Coronary artery (tissue), 2 donors: Measurements from ENCODE around the gene KRTAP9-2.
"Not testable (repeated sequence)": the region's sequence is repeated elsewhere in the genome, so short reads cannot be mapped to it uniquely, and the experiment has no call there.

ENCODE experiments used
- DNase-seq: peaks from one replicate; pipeline ENCODE4 v3.0.0-alpha.2; 2017; ENCODE audit warnings: low spot score
- H3K27ac ChIP-seq, 2 donors: fragments of 200-600 bp; sonication (generic); one replicate each; pipeline ENCODE4 v1.5.1; 2016 to 2019
- H3K4me3 ChIP-seq: fragments of 200-600 bp; sonication (generic); 2 replicates; pipeline ENCODE4 v1.5.1; 2016; ENCODE audit warnings: mild to moderate bottlenecking, moderate library complexity
- TF ChIP-seq, protein P1 (sequence below): fragments of 200-600 bp; sonication (generic); IDR thresholded peaks from one replicate; pipeline ENCODE4 v1.5.1; 2019; ENCODE audit warnings: antibody characterized with exemption

The KRTAP9-2 gene

DNA sequence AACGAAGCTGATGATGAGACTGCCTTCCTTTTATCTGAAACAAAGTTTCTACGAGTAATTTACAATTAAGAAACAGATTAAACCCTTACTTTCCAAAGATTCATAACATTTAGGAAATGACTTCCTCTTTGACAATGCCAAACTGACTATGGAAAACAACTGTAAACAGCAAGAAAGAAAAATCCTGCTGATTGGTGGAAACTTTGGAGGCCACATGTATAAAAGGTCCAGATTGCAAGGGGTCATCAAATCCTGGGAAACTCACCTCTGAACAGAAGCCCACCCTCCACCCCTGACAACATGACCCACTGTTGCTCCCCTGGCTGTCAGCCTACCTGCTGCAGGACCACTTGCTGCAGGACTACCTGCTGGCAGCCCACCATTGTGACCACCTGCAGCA, 38.6 kb downstream of the KRTAP9-2 start, which contains the start of gene KRTAP9-6:
KRTAP9-6 (plus strand) TSS at position 301 of the 400 bp plus-strand sequence; CDS start at position 301, 0 bp downstream.
- no peak within 1 kb of the TSS for H3K4me3 ChIP-seq
- TF ChIP-seq, protein P1, sequence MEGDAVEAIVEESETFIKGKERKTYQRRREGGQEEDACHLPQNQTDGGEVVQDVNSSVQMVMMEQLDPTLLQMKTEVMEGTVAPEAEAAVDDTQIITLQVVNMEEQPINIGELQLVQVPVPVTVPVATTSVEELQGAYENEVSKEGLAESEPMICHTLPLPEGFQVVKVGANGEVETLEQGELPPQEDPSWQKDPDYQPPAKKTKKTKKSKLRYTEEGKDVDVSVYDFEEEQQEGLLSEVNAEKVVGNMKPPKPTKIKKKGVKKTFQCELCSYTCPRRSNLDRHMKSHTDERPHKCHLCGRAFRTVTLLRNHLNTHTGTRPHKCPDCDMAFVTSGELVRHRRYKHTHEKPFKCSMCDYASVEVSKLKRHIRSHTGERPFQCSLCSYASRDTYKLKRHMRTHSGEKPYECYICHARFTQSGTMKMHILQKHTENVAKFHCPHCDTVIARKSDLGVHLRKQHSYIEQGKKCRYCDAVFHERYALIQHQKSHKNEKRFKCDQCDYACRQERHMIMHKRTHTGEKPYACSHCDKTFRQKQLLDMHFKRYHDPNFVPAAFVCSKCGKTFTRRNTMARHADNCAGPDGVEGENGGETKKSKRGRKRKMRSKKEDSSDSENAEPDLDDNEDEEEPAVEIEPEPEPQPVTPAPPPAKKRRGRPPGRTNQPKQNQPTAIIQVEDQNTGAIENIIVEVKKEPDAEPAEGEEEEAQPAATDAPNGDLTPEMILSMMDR = no peak
- DNase-seq = no peak
- no peak within 1 kb of the TSS for H3K27ac ChIP-seq

DNA sequence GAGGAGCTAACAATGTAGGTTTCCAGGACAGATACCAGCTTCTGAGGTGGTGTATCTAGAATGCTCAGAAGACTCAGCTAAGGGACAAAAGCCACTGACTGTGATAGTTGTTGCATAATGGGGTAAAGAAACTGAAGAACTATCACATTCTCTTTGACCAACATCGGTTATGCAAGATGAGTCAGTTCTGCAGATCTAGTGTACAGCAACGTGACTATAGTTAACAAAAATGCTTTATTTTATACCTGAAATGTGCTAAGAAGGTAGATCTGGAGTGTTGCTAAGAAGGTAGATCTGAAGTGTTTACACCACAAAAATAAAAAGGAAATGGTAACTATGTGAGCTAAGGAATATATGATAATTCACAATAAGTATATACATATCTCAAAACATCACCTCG, 41.3 kb downstream of the KRTAP9-2 start:
- Histone ChIP-seq H3K4me3 (no peak overlapping the region), H3K27ac (no peak overlapping the region)
- no peak for DNase-seq
- TF ChIP-seq, protein P1 = no peak

DNA sequence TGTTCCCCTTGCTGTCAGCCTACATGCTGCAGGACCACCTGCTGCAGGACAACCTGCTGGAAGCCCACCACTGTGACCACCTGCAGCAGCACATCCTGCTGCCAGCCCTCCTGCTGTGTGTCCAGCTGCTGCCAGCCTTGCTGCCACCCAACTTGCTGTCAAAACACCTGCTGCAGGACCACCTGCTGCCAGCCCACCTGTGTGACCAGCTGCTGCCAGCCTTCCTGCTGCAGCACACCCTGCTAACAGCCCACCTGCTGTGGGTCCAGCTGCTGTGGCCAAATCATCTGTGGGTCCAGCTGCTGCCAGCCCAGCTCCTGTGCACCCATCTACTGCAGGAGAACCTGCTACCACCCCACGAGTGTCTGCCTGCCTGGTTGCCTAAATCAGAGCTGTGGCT, 44.9 kb downstream of the KRTAP9-2 start:
- DNase-seq, H3K4me3 ChIP-seq, H3K27ac ChIP-seq: not testable (repeated sequence)

DNA sequence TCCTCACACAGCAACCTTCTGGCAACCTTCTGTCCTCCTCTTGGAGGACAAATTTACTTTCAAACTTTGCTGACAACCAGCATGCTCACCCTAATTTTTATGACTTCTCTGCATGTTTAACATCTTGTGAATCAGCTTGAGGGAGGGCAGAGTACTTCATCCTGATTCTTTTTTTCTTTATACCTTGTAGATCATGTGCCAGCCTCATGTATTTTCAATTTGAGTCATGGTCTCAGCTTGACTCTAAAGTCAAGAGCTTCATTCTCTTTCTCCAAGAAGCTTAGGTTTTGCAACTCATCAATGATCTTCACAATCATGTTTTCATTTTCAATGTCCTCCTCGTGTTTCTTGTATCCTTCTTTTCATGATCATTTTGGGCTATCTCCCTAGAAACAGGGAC, 45.4 kb downstream of the KRTAP9-2 start:
- no peak overlapping the region for H3K4me3 ChIP-seq

DNA sequence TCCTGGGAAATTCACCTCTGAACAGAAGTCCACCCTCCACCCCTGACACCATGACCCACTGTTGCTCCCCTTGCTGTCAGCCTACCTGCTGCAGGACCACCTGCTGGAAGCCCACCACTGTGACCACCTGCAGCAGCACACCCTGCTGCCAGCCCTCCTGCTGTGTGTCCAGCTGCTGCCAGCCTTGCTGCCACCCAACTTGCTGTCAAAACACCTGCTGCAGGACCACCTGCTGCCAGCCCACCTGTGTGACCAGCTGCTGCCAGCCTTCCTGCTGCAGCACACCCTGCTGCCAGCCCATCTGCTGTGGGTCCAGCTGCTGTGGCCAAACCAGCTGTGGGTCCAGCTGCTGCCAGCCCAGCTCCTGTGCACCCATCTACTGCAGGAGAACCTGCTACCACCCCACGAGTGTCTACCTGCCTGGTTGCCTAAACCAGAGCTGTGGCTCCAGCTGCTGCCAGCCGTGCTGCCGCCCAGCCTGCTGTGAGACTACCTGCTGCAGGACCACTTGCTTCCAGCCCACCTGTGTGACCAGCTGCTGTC, 49.3 kb downstream of the KRTAP9-2 start, which contains the start of gene KRTAP9-7:
KRTAP9-7 (plus strand) TSS at position 51 of the 543 bp plus-strand sequence; CDS start at position 51, 0 bp downstream.
- not testable (repeated sequence) for DNase-seq, H3K27ac ChIP-seq, H3K4me3 ChIP-seq

More for the DNA sequence above, 45.4 kb downstream of the KRTAP9-2 start:
- DNase-seq = no peak
- TF ChIP-seq, protein P1 = no peak
- no peak overlapping the region for H3K27ac ChIP-seq
